HS-27A (cell line): Measurements from ENCODE around the gene ANAPC4.

Experiments used
- DNase-seq: peaks from one replicate; pipeline ENCODE4 v3.0.0-alpha.2; 2012; ENCODE audit warnings: low read depth, missing footprints

ANAPC4 gene

GRCh38 chr4:25378437-25378743 lies 1.3 kb downstream of the ANAPC4 start:
- no peak for DNase-seq

- DNase-seq, result no peak
Observed at GRCh38 chr4:25379591-25379990, 2.5 kb downstream of the ANAPC4 start.

GRCh38 chr4:25383647-25384046 lies 6.6 kb downstream of the ANAPC4 start:
- DNase-seq, result no peak

- DNase-seq, result no peak
Observed at GRCh38 chr4:25386926-25387325, 9.9 kb downstream of the ANAPC4 start.

GRCh38 chr4:25397305-25397704 lies 20.2 kb downstream of the ANAPC4 start:
- no peak for DNase-seq

- DNase-seq, result no peak
Observed at GRCh38 chr4:25399510-25399909, 22.4 kb downstream of the ANAPC4 start.

- DNase-seq, result no peak
Observed at GRCh38 chr4:25401066-25401465, 24.0 kb downstream of the ANAPC4 start.

GRCh38 chr4:25402521-25402920 lies 25.5 kb downstream of the ANAPC4 start:
- DNase-seq, result no peak

- no peak for DNase-seq
Observed at GRCh38 chr4:25403699-25404098, 26.6 kb downstream of the ANAPC4 start.

- DNase-seq, result no peak
Observed at GRCh38 chr4:25405453-25405852, 28.4 kb downstream of the ANAPC4 start.

GRCh38 chr4:25406081-25406692 lies 29.1 kb downstream of the ANAPC4 start:
- no peak for DNase-seq

- no peak for DNase-seq
Observed at GRCh38 chr4:25410820-25411529, 33.9 kb downstream of the ANAPC4 start.

GRCh38 chr4:25413261-25413660 lies 36.2 kb downstream of the ANAPC4 start:
- DNase-seq, result no peak

GRCh38 chr4:25417014-25417413 lies 40.0 kb downstream of the ANAPC4 start:
- DNase-seq, result no peak

GRCh38 chr4:25420931-25421330 lies 43.9 kb downstream of the ANAPC4 start:
- no peak for DNase-seq

GRCh38 chr4:25421816-25422525 lies 44.9 kb downstream of the ANAPC4 start:
- no peak for DNase-seq

GRCh38 chr4:25423548-25423947 lies 46.5 kb downstream of the ANAPC4 start:
- no peak for DNase-seq

- DNase-seq, result no peak
Observed at GRCh38 chr4:25424539-25425228, 47.6 kb downstream of the ANAPC4 start.

GRCh38 chr4:25425361-25425760 lies 48.3 kb downstream of the ANAPC4 start:
- DNase-seq, result no peak

- DNase-seq, result no peak
Observed at GRCh38 chr4:25427871-25428270, 50.8 kb downstream of the ANAPC4 start.

GRCh38 chr4:25430630-25431029 lies 53.6 kb downstream of the ANAPC4 start:
- no peak for DNase-seq

GRCh38 chr4:25433966-25434827 lies 57.1 kb downstream of the ANAPC4 start:
- DNase-seq, result no peak
